Spleen (tissue), 7 donors: ENCODE results near the gene KCNJ14.

Experiments
- CTCF ChIP-seq, 11 experiments: fragments of 200-600 bp in 7 of 11; fragments of 450-650 bp in 4 of 11; sonication (generic) in 4 of 11; IDR thresholded peaks in 8 of 11; conservative IDR thresholded peaks in 3 of 11; 1 replicate in 7 of 11; 2 replicates in 4 of 11; pipeline versions ENCODE4 v1.4.0 to v1.8.0; 2016 to 2021; ENCODE audit warnings: antibody characterized with exemption in 11 of 11, inconsistent platforms in 4 of 11, mild to moderate bottlenecking in 1 of 11
- POLR2AphosphoS5 ChIP-seq, 3 donors: sonication (generic); formaldehyde crosslinking; IDR thresholded peaks; one replicate each; pipeline ENCODE4 v1.5.1; 2017; ENCODE audit warnings: antibody characterized with exemption in 3 of 3
- donor health status: DM: no; HTN: no; CAD: no; lungs with moderate emphysema.
- donor health status: DM: no; HTN: no; CAD: no.
- donor health status: DM: no; HTN: no; CAD: no.

- TF ChIP-seq CTCF (IDR thresholded peaks at IDR 0.05 in 8 of 11, conservative IDR thresholded peaks at IDR 0.05 in 3 of 11): no peak
- no peak for TF ChIP-seq POLR2AphosphoS5 (IDR thresholded peaks at IDR 0.05)
Observed at GRCh38 chr19:48465215-48465614, 9.8 kb downstream of the KCNJ14 start.
